HepG2 (cell line): Measurements from ENCODE around the gene HYPK. TPM values are rescaled to one million over a fixed set of nuclear protein-coding genes. Genes with fewer than 3 reads are reported as not detected.

Experiments used
- ATF1 ChIP-seq: IDR thresholded peaks from 2 replicates; pipeline ENCODE4 v1.6.1; 2016; ENCODE audit warnings: mild to moderate bottlenecking, control low read depth
- ATF7-NPFF ChIP-seq: sonication (generic); formaldehyde crosslinking; IDR thresholded peaks from 2 replicates; pipeline ENCODE4 v1.8.1; 2023; ENCODE audit warnings: mild to moderate bottlenecking, low read depth, missing genetic modification reagents, moderate library complexity
- ETV5 ChIP-seq: IDR thresholded peaks from 2 replicates; pipeline ENCODE4 v1.6.1; 2018; ENCODE audit warnings: missing biosample characterization, missing genetic modification reagents, inconsistent platforms, borderline replicate concordance
- FOXA3 ChIP-seq: IDR thresholded peaks from 2 replicates; pipeline ENCODE4 v1.6.1; 2016; ENCODE audit warnings: missing genetic modification reagents, missing compliant biosample characterization
- FOXM1 ChIP-seq: sonication (generic); formaldehyde crosslinking; IDR thresholded peaks from 2 replicates; pipeline ENCODE4 v1.5.0; 2020; ENCODE audit warnings: missing genetic modification reagents
- GATA4 ChIP-seq: sonication (generic); IDR thresholded peaks from 2 replicates; pipeline ENCODE4 v1.6.1; 2016; ENCODE audit warnings: antibody characterized with exemption, low read depth, borderline replicate concordance
- HCFC1 ChIP-seq: fragments of 150-350 bp; IDR thresholded peaks from 2 replicates; pipeline ENCODE4 v1.6.1; 2014; ENCODE audit warnings: low read depth, low read length
- HHEX ChIP-seq: IDR thresholded peaks from 2 replicates; pipeline ENCODE4 v1.6.1; 2016; ENCODE audit warnings: control low read depth
- HINFP ChIP-seq: sonication (generic); formaldehyde crosslinking; IDR thresholded peaks from 2 replicates; pipeline ENCODE4 v1.4.0; 2020; ENCODE audit warnings: low read depth, mild to moderate bottlenecking, missing genetic modification reagents
- HOXA9 ChIP-seq: sonication (generic); formaldehyde crosslinking; IDR thresholded peaks from 2 replicates; pipeline ENCODE4 v1.8.1; 2022; ENCODE audit warnings: missing genetic modification reagents, mild to moderate bottlenecking, moderate library complexity, borderline replicate concordance
- JUND ChIP-seq: sonication (generic); formaldehyde crosslinking; IDR thresholded peaks from 2 replicates; pipeline ENCODE4 v1.8.0; 2022; ENCODE audit warnings: mild to moderate bottlenecking, missing genetic modification reagents
- MEIS1 ChIP-seq: sonication (generic); formaldehyde crosslinking; IDR thresholded peaks from 2 replicates; pipeline ENCODE4 v1.9.0; 2021; ENCODE audit warnings: mild to moderate bottlenecking, missing genetic modification reagents, moderate library complexity, borderline replicate concordance
- NFATC3 ChIP-seq: sonication (generic); formaldehyde crosslinking; IDR thresholded peaks from 2 replicates; pipeline ENCODE4 v1.5.1; 2020; ENCODE audit warnings: mild to moderate bottlenecking, missing genetic modification reagents
- NR2F2 ChIP-seq: IDR thresholded peaks from 2 replicates; pipeline ENCODE4 v1.6.1; 2012; ENCODE audit warnings: low read depth, inconsistent platforms, borderline replicate concordance
- PAF1 ChIP-seq: IDR thresholded peaks from 2 replicates; pipeline ENCODE4 v1.6.1; 2016; ENCODE audit warnings: missing genetic modification reagents, missing compliant biosample characterization
- PCBP1 ChIP-seq: fragments of 200-400 bp; formaldehyde crosslinking; IDR thresholded peaks from 2 replicates; pipeline ENCODE4 v1.6.1; 2017; ENCODE audit warnings: mild to moderate bottlenecking, low read depth, low read length, borderline replicate concordance
- POLR2AphosphoS2 ChIP-seq: IDR thresholded peaks from 2 replicates; pipeline ENCODE4 v1.6.1; 2011; ENCODE audit warnings: low read depth, low read length, improper control_type of control experiment
- POLR2G ChIP-seq: fragments of 200-400 bp; formaldehyde crosslinking; IDR thresholded peaks from 2 replicates; pipeline ENCODE4 v1.6.1; 2018; ENCODE audit warnings: mild to moderate bottlenecking, low read depth, low read length, moderate library complexity
- ZBTB14 ChIP-seq: sonication (generic); formaldehyde crosslinking; IDR thresholded peaks from 2 replicates; pipeline ENCODE4 v1.4.0; 2020; ENCODE audit warnings: missing genetic modification reagents
- ZNF343 ChIP-seq: sonication (generic); formaldehyde crosslinking; IDR thresholded peaks from 2 replicates; pipeline ENCODE4 v1.4.0; 2020; ENCODE audit warnings: mild to moderate bottlenecking, missing genetic modification reagents
- ZNF503 ChIP-seq: sonication (generic); formaldehyde crosslinking; IDR thresholded peaks from 2 replicates; pipeline ENCODE4 v1.4.0; 2020; ENCODE audit warnings: missing genetic modification reagents
- ZNF777 ChIP-seq: sonication (generic); formaldehyde crosslinking; IDR thresholded peaks from 2 replicates; pipeline ENCODE4 v1.4.0; 2020; ENCODE audit warnings: missing genetic modification reagents
- ZNF816 ChIP-seq: sonication (generic); formaldehyde crosslinking; IDR thresholded peaks from 2 replicates; pipeline ENCODE4 v1.8.0; 2022; ENCODE audit warnings: missing genetic modification reagents, mild to moderate bottlenecking, borderline replicate concordance
- polyA plus RNA-seq, 8 experiments: library from polyadenylated mRNA; depleted of rRNA in 3 of 8; stranded (reverse) in 7 of 8; unstranded in 1 of 8; fragments of >200 nt; fragmentation: Illumina TruSeq in 4 of 8; extraction: Trizol in 4 of 8; gene quantifications; 2 replicates each; pipeline versions ENCODE4 v1.2.1 to v1.2.3, GENCODE V29; 2011 to 2016; ENCODE audit warnings: low read depth in 4 of 8, missing spikeins in 1 of 8, mixed read lengths in 1 of 8; ENCODE audit not compliant: insufficient read depth in 1 of 8
- total RNA-seq, 5 experiments: library from RNA; depleted of rRNA; stranded (reverse); fragments of >200 nt; fragmentation: Illumina TruSeq; extraction: Trizol; gene quantifications; 2 replicates each; pipeline ENCODE4 v1.2.3, GENCODE V29; 2016; ENCODE audit warnings: low read depth in 1 of 5
- TF ChIP-seq, protein P1 (sequence below): sonication (generic); formaldehyde crosslinking; IDR thresholded peaks from 2 replicates; pipeline ENCODE4 v1.4.0; 2020; ENCODE audit warnings: mild to moderate bottlenecking, missing genetic modification reagents
- TF ChIP-seq, protein P2 (sequence below): IDR thresholded peaks from 2 replicates; pipeline ENCODE4 v1.6.1; 2016

Gene HYPK
- total and polyA plus RNA-seq, 2 of the 13 experiments (the other 11 are each of a cell fraction or from before 2014, with no cell fraction given) = 13.5 to 16.5 TPM

- TF ChIP-seq HINFP (CRISPR knock-in tag) = peak; percentile 26; the same call in 1 of the 2 replicates
- TF ChIP-seq POLR2G = peak; percentile 95
- peak; percentile 20; the same call in 1 of the 2 replicates for TF ChIP-seq ATF7-NPFF (CRISPR knock-in tag)
- TF ChIP-seq, protein P1, sequence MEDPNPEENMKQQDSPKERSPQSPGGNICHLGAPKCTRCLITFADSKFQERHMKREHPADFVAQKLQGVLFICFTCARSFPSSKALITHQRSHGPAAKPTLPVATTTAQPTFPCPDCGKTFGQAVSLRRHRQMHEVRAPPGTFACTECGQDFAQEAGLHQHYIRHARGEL = no peak
- TF ChIP-seq ATF1 (CRISPR knock-in tag) = peak; percentile 79
- TF ChIP-seq PAF1 (CRISPR knock-in tag) = no peak
- TF ChIP-seq JUND (CRISPR knock-in tag) = no peak
- 0 out of 2 replicates have a peak, but pooled peaks have one; percentile 33 for TF ChIP-seq ETV5 (CRISPR knock-in tag)
- peak; percentile 87; the same call in 1 of the 2 replicates for TF ChIP-seq POLR2AphosphoS2
- no peak for TF ChIP-seq HHEX (CRISPR knock-in tag)
- TF ChIP-seq ZNF343 (CRISPR knock-in tag) = 0 out of 2 replicates have a peak, but pooled peaks have one; percentile 4
- TF ChIP-seq ZNF777 (CRISPR knock-in tag) = no peak
- peak; percentile 79; the same call in 1 of the 2 replicates for TF ChIP-seq ZNF816 (CRISPR knock-in tag)
- no peak; the same call in 1 of the 2 replicates for TF ChIP-seq NR2F2
- 0 out of 2 replicates have a peak, but pooled peaks have one; percentile 20 for TF ChIP-seq FOXA3 (CRISPR knock-in tag)
- 0 out of 2 replicates have a peak, but pooled peaks have one; percentile 33 for TF ChIP-seq GATA4
- peak; percentile 21; the same call in 1 of the 2 replicates for TF ChIP-seq MEIS1 (CRISPR knock-in tag)
- TF ChIP-seq, protein P2, sequence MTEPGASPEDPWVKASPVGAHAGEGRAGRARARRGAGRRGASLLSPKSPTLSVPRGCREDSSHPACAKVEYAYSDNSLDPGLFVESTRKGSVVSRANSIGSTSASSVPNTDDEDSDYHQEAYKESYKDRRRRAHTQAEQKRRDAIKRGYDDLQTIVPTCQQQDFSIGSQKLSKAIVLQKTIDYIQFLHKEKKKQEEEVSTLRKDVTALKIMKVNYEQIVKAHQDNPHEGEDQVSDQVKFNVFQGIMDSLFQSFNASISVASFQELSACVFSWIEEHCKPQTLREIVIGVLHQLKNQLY (CRISPR knock-in tag) = peak; percentile 28; the same call in 1 of the 2 replicates
- no peak for TF ChIP-seq HOXA9 (CRISPR knock-in tag)
- no peak for TF ChIP-seq HCFC1
- peak; percentile 62 for TF ChIP-seq ZBTB14 (CRISPR knock-in tag)
- peak; percentile 42; the same call in 1 of the 2 replicates for TF ChIP-seq NFATC3 (CRISPR knock-in tag)
- TF ChIP-seq ZNF503 (CRISPR knock-in tag) = peak; percentile 38; the same call in 1 of the 2 replicates
- peak; percentile 24; the same call in 1 of the 2 replicates for TF ChIP-seq PCBP1
- no peak for TF ChIP-seq FOXM1 (CRISPR knock-in tag)
These were observed 8.2 kb upstream of the HYPK start, which contains the start of gene SERF2 (continued) for GRCh38 chr15:43791993-43792760.
